K562 (cell line): ENCODE data around the gene SYNGR4. TPM values are rescaled to one million over a fixed set of nuclear protein-coding genes. Genes with fewer than 3 reads are reported as not detected.

Source experiments
- HMGN3 ChIP-seq: IDR thresholded peaks from 2 replicates; pipeline ENCODE4 v1.6.1; 2011; ENCODE audit warnings: borderline replicate concordance, low read depth, mild to moderate bottlenecking, mixed read lengths, low read length; ENCODE audit not compliant: insufficient read length; ENCODE audit errors: extremely low read depth
- NUFIP1 ChIP-seq: fragments of 450-650 bp; IDR thresholded peaks from 2 replicates; pipeline ENCODE4 v1.6.1; 2018; ENCODE audit not compliant: partially characterized antibody
- TAF1 ChIP-seq: IDR thresholded peaks from 2 replicates; pipeline ENCODE4 v1.6.1; 2011; ENCODE audit warnings: mild to moderate bottlenecking, low read length, moderate library complexity; ENCODE audit not compliant: insufficient read depth, control insufficient read depth, severe bottlenecking; ENCODE audit errors: extremely low read depth
- ZBTB7A ChIP-seq: IDR thresholded peaks from 2 replicates; pipeline ENCODE4 v1.6.1; 2011; ENCODE audit warnings: low read depth, mild to moderate bottlenecking, low read length, moderate library complexity, borderline replicate concordance; ENCODE audit not compliant: control insufficient read depth
- ZFX ChIP-seq: sonication (generic); formaldehyde crosslinking; IDR thresholded peaks from 2 replicates; pipeline ENCODE4 v1.8.0; 2022; ENCODE audit warnings: mild to moderate bottlenecking, missing genetic modification reagents, moderate library complexity
- ZNF263 ChIP-seq: sonication (generic); formaldehyde crosslinking; IDR thresholded peaks from 2 replicates; pipeline ENCODE4 v1.8.0; 2022; ENCODE audit warnings: mild to moderate bottlenecking, missing genetic modification reagents, borderline replicate concordance
- polyA plus RNA-seq, 8 experiments: library from polyadenylated mRNA; depleted of rRNA in 4 of 8; stranded (reverse) in 5 of 8; unstranded in 3 of 8; fragments of >200 nt; fragmentation: Nextera tagmentation in 2 of 8; fragmentation: Illumina TruSeq in 1 of 8; extraction: Ambion mirVana in 2 of 8; extraction: Trizol in 1 of 8; gene quantifications; 2 replicates each; pipeline versions ENCODE4 v1.2.1 to v1.2.3, GENCODE V29; 2011 to 2014; ENCODE audit warnings: inconsistent platforms in 1 of 8, missing spikeins in 1 of 8
- total RNA-seq, 7 experiments: library from RNA; depleted of rRNA in 6 of 7; stranded (reverse); fragments of >200 nt in 6 of 7; fragmentation: Illumina TruSeq in 2 of 7; extraction: Trizol in 2 of 7; gene quantifications; 2 replicates each; pipeline versions ENCODE4 v1.2.1 to v1.2.3, GENCODE V29; 2011 to 2021; ENCODE audit warnings: low replicate concordance in 1 of 7
- TF ChIP-seq, protein P1 (sequence below), 3 experiments: fragments of 200-800 bp in 1 of 3; sonication (Bioruptor generic) in 1 of 3; sonication (generic) in 1 of 3; formaldehyde crosslinking in 1 of 3; IDR thresholded peaks; 2 replicates each; pipeline versions ENCODE4 v1.6.1 to v1.8.0; 2016 to 2022; ENCODE audit warnings: mild to moderate bottlenecking in 2 of 3, missing compliant biosample characterization in 2 of 3, missing genetic modification characterization in 2 of 3, missing genetic modification reagents in 1 of 3
- TF ChIP-seq, protein P2 (sequence below): fragments of 250-450 bp; sonication (Bioruptor Pico); IDR thresholded peaks from 2 replicates; pipeline ENCODE4 v1.8.0; 2021; ENCODE audit warnings: moderate library complexity, mild to moderate bottlenecking, inconsistent platforms
- TF ChIP-seq, protein P3 (sequence below): sonication (generic); formaldehyde crosslinking; IDR thresholded peaks from 2 replicates; pipeline ENCODE4 v1.5.0; 2020; ENCODE audit warnings: missing genetic modification reagents
- TF ChIP-seq, protein P4 (sequence below), 2 experiments: IDR thresholded peaks; 2 replicates each; pipeline ENCODE4 v1.6.1; 2012; ENCODE audit warnings: improper control_type of control experiment in 2 of 2, low read depth in 2 of 2, low read length in 2 of 2, borderline replicate concordance in 1 of 2
- TF ChIP-seq, protein P5 (sequence below): fragments of 250-450 bp; sonication (Bioruptor Pico); IDR thresholded peaks from 2 replicates; pipeline ENCODE4 v1.4.0; 2020; ENCODE audit warnings: mild to moderate bottlenecking, moderate library complexity

SYNGR4 gene
- total and polyA plus RNA-seq, 9 of the 15 experiments (the other 6 are each of a cell fraction or from before 2014, with no cell fraction given): 0.07 to 0.14 TPM; not detected in 7

DNA sequence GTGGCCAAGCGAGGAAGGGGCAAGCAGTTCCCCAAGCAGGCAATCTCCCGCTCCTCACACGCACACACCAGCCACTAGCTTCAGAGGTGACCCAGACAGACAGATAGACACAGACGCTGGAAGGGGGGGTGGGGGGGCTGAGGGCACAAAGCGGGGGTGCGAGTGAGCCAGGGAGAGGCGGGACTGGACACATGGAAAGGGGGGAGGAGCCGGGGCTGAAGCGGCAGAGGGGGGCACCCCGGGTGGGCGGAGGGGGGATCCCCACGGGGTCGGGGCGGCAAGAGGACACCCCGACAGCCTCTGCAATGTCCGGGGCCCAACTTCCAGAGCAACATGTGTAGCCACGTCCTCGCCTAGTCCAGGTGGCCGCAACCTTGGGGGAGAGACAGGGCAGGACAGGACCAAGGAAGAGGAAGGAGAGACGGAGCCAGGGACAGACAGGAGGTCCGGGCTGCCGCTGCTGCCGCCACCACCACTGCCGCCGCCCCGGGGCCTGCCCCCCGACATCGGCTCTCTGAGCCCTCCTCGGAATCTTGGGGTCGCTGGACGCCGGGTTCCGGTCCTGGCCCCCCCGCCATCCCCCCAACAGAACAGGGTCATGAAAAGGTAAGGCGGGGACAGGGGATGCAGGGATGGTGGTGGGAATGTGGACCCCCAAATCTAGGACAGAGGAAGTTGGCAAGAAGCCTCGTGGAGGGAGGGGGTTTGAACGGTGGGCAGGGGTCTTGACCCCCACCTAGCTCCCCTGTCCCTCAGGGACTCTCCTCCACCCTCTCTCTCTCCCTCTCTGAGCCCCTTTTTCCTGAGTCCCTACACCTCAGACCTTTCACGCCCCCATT is 30.4 kb downstream of the SYNGR4 start (continued):
- TF ChIP-seq, protein P1, sequence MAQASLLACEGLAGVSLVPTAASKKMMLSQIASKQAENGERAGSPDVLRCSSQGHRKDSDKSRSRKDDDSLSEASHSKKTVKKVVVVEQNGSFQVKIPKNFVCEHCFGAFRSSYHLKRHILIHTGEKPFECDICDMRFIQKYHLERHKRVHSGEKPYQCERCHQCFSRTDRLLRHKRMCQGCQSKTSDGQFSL (CRISPR knock-in tag; IDR thresholded peaks at IDR 0.05): peak; percentile 22; the same call in 1 of the 2 replicates
- TF ChIP-seq, protein P1 (tag; IDR thresholded peaks at IDR 0.05): peak in 1 of 2 experiments; percentile 69; a peak in 1 of 4 replicates
- TF ChIP-seq ZNF263 (CRISPR knock-in tag) (no peak), TAF1 (peak; percentile 7), ZFX (peak; percentile 73), ZBTB7A (peak; percentile 33; the same call in 1 of the 2 replicates), HMGN3 (peak; percentile 17), NUFIP1 (no peak)
- TF ChIP-seq, protein P2, sequence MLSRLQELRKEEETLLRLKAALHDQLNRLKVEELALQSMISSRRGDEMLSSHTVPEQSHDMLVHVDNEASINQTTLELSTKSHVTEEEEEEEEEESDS: no peak
- TF ChIP-seq, protein P3, sequence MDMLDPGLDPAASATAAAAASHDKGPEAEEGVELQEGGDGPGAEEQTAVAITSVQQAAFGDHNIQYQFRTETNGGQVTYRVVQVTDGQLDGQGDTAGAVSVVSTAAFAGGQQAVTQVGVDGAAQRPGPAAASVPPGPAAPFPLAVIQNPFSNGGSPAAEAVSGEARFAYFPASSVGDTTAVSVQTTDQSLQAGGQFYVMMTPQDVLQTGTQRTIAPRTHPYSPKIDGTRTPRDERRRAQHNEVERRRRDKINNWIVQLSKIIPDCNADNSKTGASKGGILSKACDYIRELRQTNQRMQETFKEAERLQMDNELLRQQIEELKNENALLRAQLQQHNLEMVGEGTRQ (CRISPR knock-in tag): no peak
- TF ChIP-seq, protein P4, sequence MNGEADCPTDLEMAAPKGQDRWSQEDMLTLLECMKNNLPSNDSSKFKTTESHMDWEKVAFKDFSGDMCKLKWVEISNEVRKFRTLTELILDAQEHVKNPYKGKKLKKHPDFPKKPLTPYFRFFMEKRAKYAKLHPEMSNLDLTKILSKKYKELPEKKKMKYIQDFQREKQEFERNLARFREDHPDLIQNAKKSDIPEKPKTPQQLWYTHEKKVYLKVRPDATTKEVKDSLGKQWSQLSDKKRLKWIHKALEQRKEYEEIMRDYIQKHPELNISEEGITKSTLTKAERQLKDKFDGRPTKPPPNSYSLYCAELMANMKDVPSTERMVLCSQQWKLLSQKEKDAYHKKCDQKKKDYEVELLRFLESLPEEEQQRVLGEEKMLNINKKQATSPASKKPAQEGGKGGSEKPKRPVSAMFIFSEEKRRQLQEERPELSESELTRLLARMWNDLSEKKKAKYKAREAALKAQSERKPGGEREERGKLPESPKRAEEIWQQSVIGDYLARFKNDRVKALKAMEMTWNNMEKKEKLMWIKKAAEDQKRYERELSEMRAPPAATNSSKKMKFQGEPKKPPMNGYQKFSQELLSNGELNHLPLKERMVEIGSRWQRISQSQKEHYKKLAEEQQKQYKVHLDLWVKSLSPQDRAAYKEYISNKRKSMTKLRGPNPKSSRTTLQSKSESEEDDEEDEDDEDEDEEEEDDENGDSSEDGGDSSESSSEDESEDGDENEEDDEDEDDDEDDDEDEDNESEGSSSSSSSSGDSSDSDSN (IDR thresholded peaks at IDR 0.05; ENCODE audit: borderline replicate concordance in 1 of 2, low read depth in 2 of 2, low read length in 2 of 2): peak; percentile 88 to 89; a peak in 3 of 4 replicates
- TF ChIP-seq, protein P5, sequence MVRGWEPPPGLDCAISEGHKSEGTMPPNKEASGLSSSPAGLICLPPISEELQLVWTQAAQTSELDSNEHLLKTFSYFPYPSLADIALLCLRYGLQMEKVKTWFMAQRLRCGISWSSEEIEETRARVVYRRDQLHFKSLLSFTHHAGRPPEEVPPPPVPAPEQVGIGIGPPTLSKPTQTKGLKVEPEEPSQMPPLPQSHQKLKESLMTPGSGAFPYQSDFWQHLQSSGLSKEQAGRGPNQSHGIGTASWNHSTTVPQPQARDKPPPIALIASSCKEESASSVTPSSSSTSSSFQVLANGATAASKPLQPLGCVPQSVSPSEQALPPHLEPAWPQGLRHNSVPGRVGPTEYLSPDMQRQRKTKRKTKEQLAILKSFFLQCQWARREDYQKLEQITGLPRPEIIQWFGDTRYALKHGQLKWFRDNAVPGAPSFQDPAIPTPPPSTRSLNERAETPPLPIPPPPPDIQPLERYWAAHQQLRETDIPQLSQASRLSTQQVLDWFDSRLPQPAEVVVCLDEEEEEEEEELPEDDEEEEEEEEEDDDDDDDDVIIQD (CRISPR knock-in tag): no peak
- TF ChIP-seq, all 486 proteins: peak for 12
